GM18519 (cell line): ENCODE measurements around the gene PAPPA.

Experiments used
- ATAC-seq: cut with Tn5 transposase; IDR thresholded peaks from one replicate; pipeline ENCODE4 v1.9.1; 2021; ENCODE audit warnings: mild to moderate bottlenecking, moderate library complexity; ENCODE audit not compliant: unreplicated experiment, low FRiP score

PAPPA gene

GRCh38 chr9:116219686-116220085 is 66.1 kb downstream of the PAPPA start:
- no peak for ATAC-seq

- no peak for ATAC-seq
Observed at GRCh38 chr9:116223926-116224325, 70.3 kb downstream of the PAPPA start.

GRCh38 chr9:116230051-116230632 is 76.6 kb downstream of the PAPPA start:
- no peak for ATAC-seq

- no peak for ATAC-seq
Observed at GRCh38 chr9:116232424-116233159, 79.0 kb downstream of the PAPPA start.

GRCh38 chr9:116233160-116233530 is 79.6 kb downstream of the PAPPA start:
- no peak for ATAC-seq

- no peak for ATAC-seq
Observed at GRCh38 chr9:116234081-116234480, 80.5 kb downstream of the PAPPA start.

- no peak for ATAC-seq
Observed at GRCh38 chr9:116236979-116237378, 83.4 kb downstream of the PAPPA start.

- no peak for ATAC-seq
Observed at GRCh38 chr9:116237456-116237855, 83.9 kb downstream of the PAPPA start.

- no peak for ATAC-seq
Observed at GRCh38 chr9:116238225-116238624, 84.6 kb downstream of the PAPPA start.

- no peak for ATAC-seq
Observed at GRCh38 chr9:116238776-116239340, 85.3 kb downstream of the PAPPA start.

- no peak for ATAC-seq
Observed at GRCh38 chr9:116243708-116244107, 90.1 kb downstream of the PAPPA start.

GRCh38 chr9:116247284-116247683 is 93.7 kb downstream of the PAPPA start:
- no peak for ATAC-seq

- ATAC-seq = no peak
Observed at GRCh38 chr9:116247791-116248374, 94.3 kb downstream of the PAPPA start.

GRCh38 chr9:116250891-116251290 is 97.3 kb downstream of the PAPPA start:
- no peak for ATAC-seq

- ATAC-seq = no peak
Observed at GRCh38 chr9:116251366-116251765, 97.8 kb downstream of the PAPPA start.

GRCh38 chr9:116260531-116260930 is 106.9 kb downstream of the PAPPA start:
- no peak for ATAC-seq

GRCh38 chr9:116262448-116262847 is 108.9 kb downstream of the PAPPA start:
- no peak for ATAC-seq

- no peak for ATAC-seq
Observed at GRCh38 chr9:116264361-116264760, 110.8 kb downstream of the PAPPA start.

- no peak for ATAC-seq
Observed at GRCh38 chr9:116267021-116267420, 113.4 kb downstream of the PAPPA start.

GRCh38 chr9:116269250-116269649 is 115.7 kb downstream of the PAPPA start:
- no peak for ATAC-seq

GRCh38 chr9:116270546-116270945 is 117.0 kb downstream of the PAPPA start:
- ATAC-seq = no peak

GRCh38 chr9:116271340-116271739 is 117.7 kb downstream of the PAPPA start:
- ATAC-seq = no peak
